Left lung (tissue), 10 donors: ENCODE measurements around the gene MATN4. TPM values are rescaled to one million over a fixed set of nuclear protein-coding genes. Genes with fewer than 3 reads are reported as not detected.

Experiments
- ATAC-seq: fragments of 200-7000 bp; cut with Tn5 transposase; one replicate; pipeline ENCODE4 v1.9.1; 2020; ENCODE audit warnings: moderate library complexity
- DNase-seq, 4 donors: peaks; one replicate each; pipeline ENCODE4 v3.0.0-alpha.2; 2013 to 2020
- H3K27ac ChIP-seq, 2 donors: fragments of 200-600 bp; sonication (generic) in 1 of 2; one replicate each; pipeline versions ENCODE4 v1.5.0 to v1.8.0; 2020 to 2021
- H3K27me3 ChIP-seq, 2 donors: fragments of 200-600 bp; sonication (generic) in 1 of 2; one replicate each; pipeline versions ENCODE4 v1.5.0 to v1.8.0; 2020 to 2021
- H3K36me3 ChIP-seq, 2 donors: fragments of 200-600 bp; sonication (generic) in 1 of 2; one replicate each; pipeline versions ENCODE4 v1.5.0 to v1.8.0; 2020 to 2021
- H3K4me1 ChIP-seq, 2 donors: fragments of 200-600 bp; one replicate each; pipeline ENCODE4 v1.8.0; 2021
- H3K4me3 ChIP-seq, 2 donors: fragments of 200-600 bp; sonication (generic) in 1 of 2; one replicate each; pipeline versions ENCODE4 v1.5.0 to v1.8.0; 2020 to 2021; ENCODE audit warnings: mild to moderate bottlenecking in 1 of 2
- H3K9me3 ChIP-seq, 2 donors: fragments of 200-600 bp; sonication (generic) in 1 of 2; one replicate each; pipeline versions ENCODE4 v1.5.0 to v1.8.0; 2020 to 2021
- CTCF ChIP-seq, 2 donors: fragments of 200-600 bp; sonication (generic) in 1 of 2; IDR thresholded peaks; one replicate each; pipeline versions ENCODE4 v1.5.0 to v1.8.0; 2021; ENCODE audit warnings: antibody characterized with exemption in 2 of 2
- intact Hi-C, 2 donors: fragments of 100-400 bp; cut with DNase I; formaldehyde crosslinking; loops; one replicate each; pipeline versions ENCODE4 v1.11.2 to v1.14.2; 2022
- polyA plus RNA-seq, 6 donors: library from polyadenylated mRNA; unstranded; fragments of 120-200 nt; gene quantifications; one replicate each; pipeline ENCODE4 v1.2.1, GENCODE V29; 2013; ENCODE audit not compliant: insufficient read length in 6 of 6
- total RNA-seq, 2 donors: library from RNA; stranded (reverse); fragmentation: NEBNext Ultra II Directional; extraction: Animal tissue kit (Norgen Biotek cat#: 25700); gene quantifications; one replicate each; pipeline ENCODE4 v1.2.1, GENCODE V29; 2021
- donor health status: DM: no; HTN: yes; CAD: no.
- donor health status: DM: no; HTN: no; CAD: no.

The MATN4 gene
- total and polyA plus RNA-seq, 8 donors: 0.07 to 0.23 (median 0.13) TPM; not detected in 4

DNA sequence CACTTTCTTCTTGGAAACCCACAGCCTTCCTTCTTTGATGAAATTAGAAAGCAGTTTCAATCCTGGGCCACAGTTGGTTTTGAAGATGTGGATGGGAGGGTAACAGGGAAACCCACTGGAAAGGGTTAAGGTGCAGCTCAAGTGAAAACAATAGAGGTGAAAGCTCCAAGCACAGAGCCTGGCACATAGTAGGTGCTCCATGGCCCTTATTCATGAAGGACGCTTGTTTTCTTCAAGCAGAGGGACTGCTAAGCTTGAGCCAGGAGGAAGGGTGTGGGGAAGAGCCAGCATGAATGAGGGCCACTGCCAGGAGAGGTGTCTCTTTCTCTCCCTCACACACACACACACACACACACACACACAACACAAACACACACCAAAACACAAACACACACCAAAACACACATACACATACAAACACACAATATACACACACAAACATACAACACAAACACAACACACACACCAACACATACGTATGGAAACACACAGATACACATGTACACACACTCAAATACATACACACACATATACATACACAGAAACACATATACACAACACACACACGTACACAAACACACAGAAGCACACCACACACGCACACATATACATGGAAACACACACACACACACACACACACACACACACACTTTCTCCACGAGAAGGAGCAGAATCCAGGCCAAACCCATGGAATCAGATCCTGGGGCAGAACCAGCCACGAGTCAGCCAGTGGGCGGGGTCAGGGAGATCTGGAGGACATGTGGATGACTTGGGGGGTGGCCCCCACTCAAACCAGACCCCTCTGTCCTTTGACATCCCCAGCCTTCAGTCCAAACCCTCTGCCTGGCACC lies 25.2 kb downstream of the MATN4 start:
- no peak for ATAC-seq

GRCh38 chr20:45279992-45280391 lies 28.1 kb downstream of the MATN4 start:
- no peak overlapping the region for H3K27ac ChIP-seq

More for the DNA sequence above, 25.2 kb downstream of the MATN4 start:
- no peak overlapping the region for H3K4me3 ChIP-seq
- no peaks in the 10 kb centered on the region for H3K36me3 ChIP-seq
- no peak for DNase-seq
- intact Hi-C loops: no loop called here
- no peaks in the 10 kb centered on the region for H3K4me1 ChIP-seq
- no peaks in the 10 kb centered on the region for H3K9me3 ChIP-seq
- no peak overlapping the region for H3K27ac ChIP-seq
- no peak for TF ChIP-seq CTCF (IDR thresholded peaks at IDR 0.05)
- H3K27me3 ChIP-seq: no peaks in the 10 kb centered on the region

GRCh38 chr20:45275338-45275737 lies 32.8 kb downstream of the MATN4 start:
- TF ChIP-seq CTCF (IDR thresholded peaks at IDR 0.05): no peak
- Histone ChIP-seq H3K4me1 (no peaks in the 10 kb centered on the region), H3K27me3 (peaks cover 6 to 7% of the 10 kb centered on the region in 2 donors), H3K4me3 (no peak overlapping the region), H3K27ac (no peak overlapping the region), H3K36me3 (no peaks in the 10 kb centered on the region), H3K9me3 (no peaks in the 10 kb centered on the region)
- DNase-seq: no peak
- intact Hi-C loops: no loop called here
- no peak for ATAC-seq

More at GRCh38 chr20:45279992-45280391, 28.1 kb downstream of the MATN4 start:
- Histone ChIP-seq H3K9me3 (no peaks in the 10 kb centered on the region), H3K36me3 (no peaks in the 10 kb centered on the region), H3K4me3 (no peak overlapping the region), H3K4me1 (no peaks in the 10 kb centered on the region), H3K27me3 (peaks cover 6% of the 10 kb centered on the region in 2 donors)
- ATAC-seq (no peak), DNase-seq (no peak)
- intact Hi-C loops: no loop called here
- no peak for TF ChIP-seq CTCF (IDR thresholded peaks at IDR 0.05)

- no peak overlapping the region for H3K4me3 ChIP-seq
- intact Hi-C loops: no loop called here
- H3K27ac ChIP-seq: no peak overlapping the region
- no peak for DNase-seq
- TF ChIP-seq CTCF (IDR thresholded peaks at IDR 0.05): no peak
- H3K27me3 ChIP-seq: no peaks in the 10 kb centered on the region
- ATAC-seq: no peak
- no peaks in the 10 kb centered on the region for H3K9me3 ChIP-seq
- H3K36me3 ChIP-seq: no peaks in the 10 kb centered on the region
- no peaks in the 10 kb centered on the region for H3K4me1 ChIP-seq
Observed at GRCh38 chr20:45269754-45270270, 38.3 kb downstream of the MATN4 start.

DNA sequence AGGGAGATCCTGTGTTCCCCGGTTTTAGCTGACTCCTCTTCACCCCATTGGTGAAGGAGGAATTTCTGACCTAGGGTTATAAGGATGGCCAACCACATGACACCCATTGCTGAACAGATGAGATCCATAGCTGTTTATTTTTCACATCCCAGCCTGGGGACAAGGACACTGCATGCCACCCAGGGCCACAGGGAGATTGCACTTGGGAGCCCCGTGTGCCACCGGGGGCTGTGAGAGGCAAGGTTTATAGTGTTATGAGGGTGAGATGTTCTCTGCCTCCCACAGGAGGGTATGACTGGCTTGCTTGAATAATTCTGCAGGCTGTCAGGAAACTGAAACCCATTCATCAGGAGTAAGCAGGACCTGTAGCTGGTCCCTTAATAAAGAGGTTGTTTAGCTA lies 39.0 kb downstream of the MATN4 start:
- Histone ChIP-seq H3K4me1 (no peaks in the 10 kb centered on the region), H3K9me3 (no peaks in the 10 kb centered on the region), H3K36me3 (no peaks in the 10 kb centered on the region), H3K27me3 (no peaks in the 10 kb centered on the region), H3K4me3 (no peak overlapping the region), H3K27ac (no peak overlapping the region)
- intact Hi-C loops: no loop called here
- no peak for TF ChIP-seq CTCF (IDR thresholded peaks at IDR 0.05)
- ATAC-seq (no peak), DNase-seq (no peak)
